GM18861 (cell line): ENCODE results near the gene CSNK2A3.

Source experiments
- ATAC-seq: cut with Tn5 transposase; IDR thresholded peaks from one replicate; pipeline ENCODE4 v1.9.1; 2021; ENCODE audit not compliant: unreplicated experiment

The CSNK2A3 gene

DNA sequence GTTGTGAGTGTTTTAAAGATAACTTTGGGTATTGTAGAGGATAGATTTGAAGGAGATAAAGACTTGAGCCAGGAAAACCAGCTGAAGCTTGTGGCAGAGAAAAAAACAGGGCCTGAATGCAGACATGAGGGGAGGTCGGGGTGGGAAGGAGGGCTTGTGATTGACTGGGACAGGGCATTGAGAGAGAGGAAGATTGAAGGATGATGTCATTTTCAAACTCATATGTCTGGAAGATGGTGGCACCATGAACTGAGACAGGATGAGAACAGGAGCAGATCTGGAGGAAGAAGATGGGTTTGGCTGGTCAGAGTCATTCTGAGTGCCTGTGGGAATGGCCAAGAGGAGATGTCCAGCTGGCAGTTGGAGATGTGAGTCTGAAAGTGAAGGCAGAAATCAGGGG lies 14.7 kb downstream of the CSNK2A3 start:
- no peak for ATAC-seq

DNA sequence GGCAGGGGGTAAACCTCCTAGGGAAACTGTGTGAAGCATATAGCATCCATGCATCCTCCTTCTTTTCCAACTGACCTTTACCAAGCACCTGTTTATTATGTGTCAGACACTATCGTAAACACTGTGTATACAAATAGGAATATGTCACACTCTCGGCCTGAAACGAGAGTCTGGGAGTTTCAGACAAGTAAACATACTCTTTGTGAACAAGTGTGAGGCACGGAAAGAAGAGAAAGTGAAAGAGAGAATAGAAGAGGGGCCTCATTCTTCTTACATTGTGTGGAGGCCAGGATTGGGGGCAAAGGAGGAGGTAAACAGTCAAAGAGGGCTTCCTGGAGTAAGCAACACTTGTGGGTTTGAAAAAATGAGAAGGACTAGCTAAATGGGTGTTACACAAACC lies 16.4 kb downstream of the CSNK2A3 start:
- ATAC-seq, result no peak

DNA sequence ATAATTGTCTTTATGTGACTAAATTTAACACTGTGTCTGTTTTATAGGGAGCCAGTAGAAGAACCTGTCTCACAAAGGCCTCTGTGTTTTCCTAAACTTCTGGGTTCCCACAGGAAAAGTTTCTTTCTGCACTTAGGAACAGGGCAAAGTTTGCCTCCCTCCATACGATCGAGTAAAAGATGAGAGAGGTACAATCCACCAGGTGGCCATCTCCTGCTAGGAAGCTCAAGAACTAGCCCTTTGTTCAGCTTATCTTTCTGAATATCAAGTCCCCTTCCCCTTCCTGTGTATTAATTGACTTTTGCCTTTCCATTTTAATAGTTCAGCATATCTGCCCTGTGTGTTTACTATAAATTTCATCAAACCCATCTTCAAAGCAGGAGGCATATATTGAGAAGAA lies 18.0 kb downstream of the CSNK2A3 start:
- ATAC-seq, result no peak

DNA sequence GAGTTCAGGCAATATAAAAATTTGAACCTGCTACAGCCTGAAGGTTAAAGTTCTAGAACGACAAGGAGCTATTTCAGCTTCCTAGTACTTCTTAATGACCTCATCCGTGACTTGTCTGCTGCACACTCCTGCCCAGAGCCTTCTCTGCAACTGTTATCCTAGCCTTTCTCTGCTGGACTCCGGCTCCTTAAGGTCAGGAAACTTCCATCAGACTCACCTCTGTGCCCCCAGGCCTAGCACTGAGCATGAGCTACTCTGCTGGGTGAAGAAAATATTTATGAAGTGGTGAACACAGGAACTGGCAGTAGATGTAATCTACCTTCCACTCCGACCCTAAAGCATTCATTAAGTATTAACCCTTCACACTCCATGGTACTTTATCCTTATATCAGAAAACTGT lies 18.4 kb downstream of the CSNK2A3 start:
- no peak for ATAC-seq

DNA sequence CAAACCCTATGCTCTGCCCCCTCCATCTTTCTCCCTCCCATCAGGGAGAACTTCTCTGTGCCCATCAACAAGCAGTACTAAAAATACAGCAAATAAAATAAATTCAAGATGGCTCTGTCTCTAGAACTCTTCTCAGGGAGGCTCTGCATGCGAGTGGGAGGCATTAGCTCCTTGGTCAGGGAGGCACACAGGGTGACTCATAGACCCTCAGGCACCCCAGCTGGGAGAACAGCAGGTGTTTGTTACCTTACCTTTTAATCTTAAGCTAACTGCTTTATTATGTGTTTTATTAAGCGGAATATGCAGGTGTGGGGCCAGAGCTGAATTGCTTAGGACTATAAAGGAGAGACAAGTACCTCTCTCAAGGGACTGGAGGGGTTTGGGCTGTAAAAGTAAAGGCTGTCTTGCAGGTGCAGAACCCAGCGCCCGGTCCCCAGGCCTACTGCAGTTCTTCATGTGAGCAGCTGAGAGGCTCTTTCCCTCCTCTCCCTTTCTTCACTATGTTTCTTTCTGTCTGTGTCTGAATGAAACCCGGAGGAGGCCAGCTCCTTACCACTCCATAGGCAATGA lies 20.8 kb downstream of the CSNK2A3 start:
- no peak for ATAC-seq

DNA sequence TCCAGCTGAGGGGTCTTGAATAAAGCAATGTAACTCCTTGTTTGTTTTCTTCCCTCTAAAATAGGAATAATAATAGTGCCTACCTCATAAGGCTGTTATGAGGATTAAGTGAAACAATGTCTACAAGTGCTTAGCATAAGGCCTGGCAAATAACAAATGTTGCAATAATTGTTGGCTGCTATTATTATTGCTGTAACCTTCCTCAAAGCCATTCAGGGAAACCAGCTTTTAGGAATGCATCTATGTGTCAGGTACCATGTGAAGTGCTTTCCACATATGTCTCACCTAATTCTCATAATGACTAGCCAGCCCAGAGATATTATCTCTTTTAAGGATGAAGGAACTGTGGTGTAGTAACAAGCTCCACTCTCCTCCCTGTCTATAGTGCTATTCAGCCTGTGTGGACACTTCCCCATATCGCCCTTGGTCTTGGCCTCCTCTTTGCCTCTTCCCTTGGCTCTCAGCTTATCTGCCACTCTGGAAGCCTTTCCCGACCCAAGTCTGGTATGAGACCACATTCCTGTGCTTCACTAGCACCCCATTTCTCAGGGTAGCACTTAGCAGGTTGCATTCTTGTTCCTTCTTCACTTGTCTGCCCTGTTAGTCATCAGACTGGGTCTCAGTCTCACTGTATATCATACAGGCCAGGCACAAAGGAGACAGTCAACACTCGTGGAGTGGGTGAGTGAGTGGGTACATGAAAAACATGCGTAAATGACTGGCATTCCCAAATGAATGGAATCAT lies 23.8 kb downstream of the CSNK2A3 start:
- ATAC-seq, result no peak

DNA sequence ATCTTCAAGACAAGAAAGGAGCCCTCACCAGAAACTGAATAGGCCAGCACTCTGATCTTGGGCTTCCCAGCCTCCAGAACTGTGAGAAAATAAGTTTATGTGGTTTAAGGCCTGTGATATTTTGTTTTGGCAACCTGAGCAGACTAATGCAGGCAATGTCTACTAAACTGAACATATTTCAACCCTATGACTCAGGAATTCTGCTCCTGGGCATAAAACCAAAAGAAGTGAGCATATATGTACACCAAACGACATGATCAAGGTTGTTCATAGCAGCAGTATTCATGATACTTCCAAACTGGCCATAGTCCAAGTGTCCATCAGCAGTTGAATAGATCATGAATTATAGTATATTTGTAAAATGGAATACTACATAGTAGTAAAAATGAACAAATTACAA lies 29.0 kb downstream of the CSNK2A3 start:
- no peak for ATAC-seq

DNA sequence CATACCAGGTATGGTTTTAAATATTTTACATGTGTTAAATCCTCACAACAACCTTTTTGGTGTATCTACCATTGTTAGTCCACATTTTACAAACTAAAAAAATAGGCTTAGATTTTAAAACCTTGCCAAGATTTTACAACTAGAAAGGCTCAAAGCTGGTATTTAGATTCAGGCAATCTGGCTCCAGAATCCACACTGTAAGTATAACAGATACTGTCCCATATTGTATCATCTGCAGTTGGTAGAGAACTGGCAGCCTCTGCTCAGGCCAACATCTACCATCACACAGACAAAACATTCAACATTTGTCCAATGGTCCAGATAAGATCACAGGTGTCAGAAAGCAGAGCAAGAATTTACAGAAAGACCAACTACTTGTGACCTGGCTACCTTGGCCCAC lies 30.9 kb downstream of the CSNK2A3 start:
- no peak for ATAC-seq

DNA sequence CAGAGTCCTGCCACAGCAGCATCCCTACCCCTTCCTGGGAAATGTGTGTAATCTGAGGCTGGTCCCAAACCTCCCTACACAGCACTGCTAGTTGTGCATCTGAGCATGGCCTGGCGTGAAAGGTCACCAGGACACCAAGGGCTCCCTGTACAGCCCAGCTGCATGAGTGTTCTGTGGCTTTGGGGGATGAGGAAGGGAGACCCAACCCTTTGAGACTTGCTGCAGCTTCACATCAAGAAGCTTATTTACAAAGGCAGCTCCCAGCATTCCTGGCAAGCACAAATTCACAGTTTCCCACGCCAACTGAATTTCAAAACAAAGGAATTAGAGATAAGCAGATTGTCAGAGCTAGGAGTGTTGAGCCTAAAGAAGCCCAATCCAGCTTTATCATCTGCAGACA lies 32.2 kb downstream of the CSNK2A3 start:
- no peak for ATAC-seq

DNA sequence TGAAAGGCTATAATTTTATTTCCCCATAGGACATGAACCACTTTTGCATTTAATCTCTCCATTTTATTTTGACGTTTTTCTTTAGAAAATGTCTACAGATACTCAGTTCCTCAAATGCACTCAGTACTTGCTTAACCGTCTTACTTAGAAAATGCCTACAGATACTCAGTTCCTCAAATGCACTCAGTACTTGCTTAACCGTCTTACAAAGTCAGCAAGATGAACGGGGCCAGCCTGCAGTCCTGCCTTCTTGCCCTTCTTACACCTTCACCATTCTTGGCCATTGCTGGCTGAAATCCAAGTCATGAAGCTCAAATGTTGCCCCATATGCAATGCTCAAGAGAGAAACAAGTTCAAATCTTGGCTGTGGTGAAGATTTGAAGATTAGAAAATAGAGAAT lies 34.1 kb downstream of the CSNK2A3 start:
- no peak for ATAC-seq

DNA sequence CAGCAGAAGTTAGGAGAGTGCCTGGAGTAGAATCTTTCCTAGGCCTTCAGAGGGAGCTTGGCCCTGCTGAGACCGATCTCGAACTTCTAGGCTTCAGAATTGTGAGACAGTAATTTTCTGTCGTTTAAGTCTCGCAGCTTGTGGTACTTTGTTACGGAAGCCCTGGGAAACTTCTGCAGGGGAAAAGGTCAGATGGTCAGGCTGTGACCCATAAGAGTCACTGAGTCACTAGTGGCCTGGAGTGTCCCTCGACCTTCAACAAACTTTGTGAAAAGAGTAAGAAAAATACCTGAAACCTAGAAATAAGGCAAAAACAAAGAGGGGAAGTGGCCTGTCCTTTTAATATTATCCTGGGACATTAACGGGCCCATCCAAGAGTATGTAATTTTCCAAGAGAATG lies 34.6 kb downstream of the CSNK2A3 start:
- ATAC-seq, result no peak

DNA sequence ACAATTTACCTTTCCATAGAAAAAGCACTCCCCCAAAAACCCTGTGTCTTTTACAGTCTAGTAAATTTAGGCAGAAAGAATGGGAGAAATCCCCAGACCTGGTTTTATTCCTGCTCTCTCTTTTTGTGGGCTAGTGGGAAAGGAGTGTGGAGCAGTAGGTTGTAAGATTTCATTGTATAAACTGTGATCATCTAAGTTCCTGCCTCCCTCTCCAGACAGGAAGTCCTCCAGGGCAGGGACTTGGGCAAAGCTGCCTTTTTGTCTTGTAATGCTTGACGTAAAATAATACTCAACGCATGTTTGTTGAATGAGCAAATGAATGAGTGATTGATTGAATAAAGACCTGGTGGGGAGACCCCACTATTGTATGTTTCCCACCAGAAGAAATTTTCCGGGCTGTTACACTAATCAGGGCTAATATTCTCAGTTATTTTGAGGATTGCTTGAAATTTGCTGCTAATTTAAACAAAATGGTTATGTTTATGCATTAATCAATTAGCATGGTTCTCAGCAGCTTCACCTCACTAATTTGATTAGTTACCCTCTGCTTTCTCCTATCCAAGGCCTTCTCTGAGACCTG lies 36.3 kb downstream of the CSNK2A3 start:
- no peak for ATAC-seq

DNA sequence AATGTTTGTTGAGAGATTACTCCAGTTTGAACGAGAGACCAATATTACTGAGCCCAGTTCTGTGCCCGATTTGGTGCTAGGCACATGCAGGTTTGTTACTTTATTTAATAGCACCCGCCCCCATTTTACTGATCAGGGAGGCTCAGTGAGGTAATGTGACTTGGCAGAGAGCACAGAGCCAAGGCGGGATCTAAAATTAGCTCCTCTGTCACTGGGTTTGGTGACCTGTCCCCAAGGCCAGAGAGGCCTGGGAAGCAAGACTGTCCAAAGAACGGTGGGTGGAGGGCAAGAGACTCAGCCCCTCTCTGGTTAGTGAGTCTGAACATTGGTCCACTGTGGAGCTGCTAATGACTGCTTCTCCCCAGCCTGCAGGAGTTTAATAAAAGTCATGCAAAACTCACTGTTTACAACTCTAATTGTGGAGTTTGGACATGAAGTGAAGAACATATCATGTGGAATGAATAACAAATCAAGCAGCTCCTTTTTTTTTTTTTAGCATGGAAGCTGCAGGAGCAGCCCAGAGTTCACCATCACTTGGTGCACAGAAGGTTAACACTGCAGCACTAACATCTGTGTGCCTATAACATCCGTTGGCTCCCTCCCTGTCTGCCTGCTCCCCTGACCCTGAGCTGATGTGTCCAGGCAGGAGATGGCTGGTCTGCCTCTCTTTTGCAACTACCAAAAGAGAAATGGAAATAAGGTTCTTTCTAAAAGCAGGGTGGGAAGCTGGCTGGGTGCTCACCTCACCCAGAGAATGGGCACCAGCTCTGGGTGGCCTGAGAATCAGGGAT lies 39.0 kb downstream of the CSNK2A3 start:
- ATAC-seq, result no peak

DNA sequence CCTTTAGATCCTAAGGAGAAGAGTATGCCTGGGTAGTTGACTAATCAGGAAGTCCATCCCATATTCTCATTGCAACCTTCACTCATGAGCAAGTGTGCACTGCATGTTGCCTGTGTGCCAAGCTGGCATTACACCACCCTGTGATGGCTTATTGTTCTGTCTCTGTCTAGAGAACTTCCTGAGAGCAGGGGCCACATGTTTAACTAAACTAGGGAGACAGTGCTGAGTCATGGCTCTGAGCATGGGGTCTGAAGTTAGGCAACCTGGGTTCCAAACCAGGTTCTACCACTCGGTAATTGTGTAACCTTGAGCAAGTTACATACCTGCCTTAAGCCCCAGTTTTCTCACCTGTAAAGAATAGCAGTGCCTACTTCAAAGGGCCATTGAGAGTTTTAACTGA lies 39.6 kb downstream of the CSNK2A3 start:
- no peak for ATAC-seq

DNA sequence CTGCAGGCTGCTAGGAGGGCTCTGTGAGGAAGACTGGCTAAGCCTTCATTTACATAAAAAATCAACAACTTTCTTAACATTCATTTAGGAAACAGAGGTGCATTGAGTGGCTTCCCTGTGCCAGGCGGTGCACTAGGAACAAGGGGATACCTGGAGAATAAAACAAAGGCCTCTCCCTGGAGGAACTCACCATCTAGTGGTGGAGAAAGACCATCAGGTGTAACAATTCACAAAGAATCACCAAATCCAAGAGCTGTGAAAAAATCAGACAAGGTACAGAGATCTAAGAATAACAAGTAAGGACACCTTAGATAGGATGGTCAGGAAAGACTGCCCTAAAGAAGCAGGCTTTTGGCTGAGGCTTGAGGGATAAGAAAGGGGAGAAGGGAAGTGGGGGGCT lies 40.3 kb downstream of the CSNK2A3 start:
- ATAC-seq, result no peak

DNA sequence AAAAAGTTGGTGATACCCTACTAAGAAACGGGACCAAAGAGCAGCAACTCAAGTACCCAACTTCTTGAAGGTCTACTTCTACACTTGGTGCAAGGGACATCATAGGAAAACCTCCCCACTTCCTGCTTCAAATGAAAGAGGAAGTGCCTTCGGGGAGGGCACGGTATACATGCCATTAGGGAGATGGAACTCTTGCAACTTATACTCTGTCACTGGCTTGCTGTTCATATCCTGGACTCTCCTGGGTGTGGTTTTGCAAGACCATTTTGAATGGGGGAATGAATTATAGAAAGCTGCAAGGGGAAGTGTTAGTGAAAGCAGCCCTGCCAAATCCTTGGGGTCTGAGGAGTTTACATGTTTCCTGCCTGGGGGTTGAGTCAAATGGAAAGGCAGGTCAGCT lies 41.9 kb downstream of the CSNK2A3 start:
- no peak for ATAC-seq

DNA sequence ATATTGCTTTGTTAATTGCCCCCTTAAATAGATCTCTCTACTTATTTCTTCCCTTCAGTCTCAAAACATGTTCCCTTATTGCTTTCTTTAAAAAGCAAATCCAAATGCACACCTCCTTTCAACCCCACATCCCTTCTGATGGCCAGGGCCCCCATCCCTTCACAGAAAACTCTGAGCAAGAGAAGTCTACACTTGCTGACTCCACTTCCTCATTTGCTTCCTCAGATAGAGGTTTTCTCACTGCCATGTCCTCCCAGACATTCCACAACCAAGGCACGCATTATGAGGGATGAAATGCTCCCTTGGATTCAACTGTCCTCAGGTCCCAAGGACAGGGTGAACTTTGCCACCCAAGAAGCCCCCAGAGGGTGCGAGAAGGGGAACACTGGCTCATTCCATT lies 43.1 kb downstream of the CSNK2A3 start:
- no peak for ATAC-seq

DNA sequence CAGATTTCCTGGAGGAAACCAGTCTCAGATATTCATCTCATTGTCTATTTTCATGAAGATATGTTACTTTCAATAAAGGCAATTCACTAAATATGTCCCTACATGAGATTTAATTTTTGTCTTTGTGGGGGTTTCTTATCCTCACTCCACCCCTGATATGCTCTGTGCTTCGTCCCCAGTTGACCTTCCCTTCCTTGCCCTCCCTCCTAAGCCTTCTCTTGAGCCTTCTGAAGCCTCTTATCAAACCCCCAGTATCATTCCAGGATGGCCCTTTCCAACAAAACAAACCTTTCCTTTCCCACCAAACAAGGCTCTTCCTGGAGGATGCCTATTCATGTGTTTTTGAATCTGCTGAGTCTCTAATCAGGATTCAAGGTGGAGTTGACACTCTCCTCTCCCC lies 44.8 kb downstream of the CSNK2A3 start:
- ATAC-seq, result no peak

DNA sequence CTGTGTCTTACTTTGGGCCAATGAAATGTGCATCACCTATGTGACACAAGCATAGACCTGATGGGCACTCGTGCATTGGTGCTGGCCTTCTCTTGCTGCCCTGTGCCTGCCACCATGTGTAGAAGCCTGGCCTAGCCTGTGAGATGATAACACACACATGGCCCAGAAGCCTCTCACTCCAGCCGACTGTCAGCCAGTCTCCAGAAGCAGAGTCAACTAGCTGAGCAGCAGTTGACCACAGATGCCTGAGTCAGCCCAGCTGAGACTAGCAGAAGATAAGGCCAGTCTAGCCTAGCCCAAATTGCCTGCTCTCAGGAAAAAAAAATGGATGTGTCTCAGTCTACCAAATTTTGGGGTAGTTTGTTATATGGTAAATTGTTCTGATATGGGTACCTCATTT lies 46.2 kb downstream of the CSNK2A3 start:
- ATAC-seq, result no peak

DNA sequence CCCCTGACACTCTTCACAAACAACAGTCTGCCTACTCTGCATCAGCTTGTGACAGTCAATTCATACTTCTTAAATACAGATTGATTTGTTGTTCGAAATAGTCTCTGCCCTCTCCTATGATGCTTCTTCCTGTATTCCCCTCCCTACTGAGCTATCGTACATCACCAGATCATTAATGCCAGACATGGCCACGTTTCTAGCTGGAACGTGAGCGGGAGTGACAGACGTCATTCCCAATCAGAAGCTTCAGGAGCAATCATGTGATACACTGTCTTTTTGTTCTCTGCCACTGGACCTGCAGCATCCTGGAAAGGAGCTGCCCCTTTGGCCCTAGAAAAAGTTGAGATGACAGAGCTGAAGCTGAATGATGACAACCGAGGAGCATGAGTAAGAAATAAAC lies 48.5 kb downstream of the CSNK2A3 start:
- ATAC-seq, result no peak

DNA sequence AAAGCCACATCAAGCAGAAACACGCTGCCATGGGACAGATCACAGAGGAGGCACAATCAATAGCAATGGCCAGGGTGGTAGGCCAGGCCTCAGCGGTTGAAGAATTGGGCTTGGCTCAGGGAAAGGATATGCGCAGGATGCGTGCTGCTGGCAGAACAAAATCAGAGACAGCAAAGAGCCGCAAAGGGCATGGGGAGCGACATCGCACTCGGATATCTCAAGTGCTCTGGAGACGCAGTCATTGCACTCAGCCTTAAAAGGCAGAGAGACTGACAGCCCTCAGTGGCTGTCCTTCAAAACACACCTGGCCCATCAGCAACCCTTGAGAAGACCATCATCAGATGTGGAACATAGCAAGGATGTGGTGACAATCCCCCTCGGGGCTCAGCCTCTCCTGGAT lies 50.5 kb downstream of the CSNK2A3 start:
- no peak for ATAC-seq
